ENCODE measurements around the gene GADD45A. TPM values are rescaled to one million over a fixed set of nuclear protein-coding genes. Genes with fewer than 3 reads are reported as not detected.

GADD45A gene
- total and polyA plus RNA-seq, 9 of the 15 experiments (the other 6 are each of a cell fraction or from before 2014, with no cell fraction given), result 21.3 to 156 (median 62.1) TPM

- no peak for TF ChIP-seq NFE2L1 (tag; IDR thresholded peaks at IDR 0.05; ENCODE audit: borderline replicate concordance, low read depth)
- no peak for TF ChIP-seq ESRRB (CRISPR knock-in tag; IDR thresholded peaks at IDR 0.05; ENCODE audit: borderline replicate concordance)
- TF ChIP-seq ZNF347 (CRISPR knock-in tag; IDR thresholded peaks at IDR 0.05; ENCODE audit: low read depth), result no peak
- TF ChIP-seq ZFP1 (CRISPR knock-in tag; IDR thresholded peaks at IDR 0.05), result no peak
- TF ChIP-seq THRB (CRISPR knock-in tag; conservative IDR thresholded peaks at IDR 0.05), result no peak
- no peak for TF ChIP-seq E4F1 (CRISPR knock-in tag; IDR thresholded peaks at IDR 0.05; ENCODE audit: borderline replicate concordance)
- TF ChIP-seq HIVEP1 (CRISPR knock-in tag; IDR thresholded peaks at IDR 0.05), result no peak
- no peak for TF ChIP-seq CEBPG (CRISPR knock-in tag; IDR thresholded peaks at IDR 0.05)
- TF ChIP-seq CEBPG (tag; conservative IDR thresholded peaks at IDR 0.05 in 1 of 2, IDR thresholded peaks at IDR 0.05 in 1 of 2), result no peak
- TF ChIP-seq PTRF (tag; IDR thresholded peaks at IDR 0.05), result no peak
- no peak for TF ChIP-seq SMAD3 (CRISPR knock-in tag; conservative IDR thresholded peaks at IDR 0.05)
- no peak for TF ChIP-seq ILK (tag; IDR thresholded peaks at IDR 0.05; ENCODE audit: borderline replicate concordance, low read depth)
- no peak for TF ChIP-seq MBD1 (CRISPR knock-in tag; IDR thresholded peaks at IDR 0.05)
- TF ChIP-seq TEAD2 (tag; IDR thresholded peaks at IDR 0.05), result no peak
- TF ChIP-seq KAT8 (IDR thresholded peaks at IDR 0.05; ENCODE audit: low read depth), result no peak
- TF ChIP-seq SFPQ (IDR thresholded peaks at IDR 0.05; ENCODE audit: low read depth, low read length), result no peak
These were observed 1.1 kb upstream of the GADD45A start (continued) for GRCh38 chr1:67683766-67684525.
